GM12801 (cell line): ENCODE measurements around the gene NBAS.

Source experiments
- CTCF ChIP-seq: IDR thresholded peaks from one replicate; pipeline ENCODE4 v1.5.1; 2011; ENCODE audit warnings: control low read depth; ENCODE audit not compliant: insufficient read length; ENCODE audit errors: extremely low read depth

The NBAS gene

GRCh38 chr2:15429032-15429431 is 132.1 kb downstream of the NBAS start:
- no peak for TF ChIP-seq CTCF

- no peak for TF ChIP-seq CTCF
Observed at GRCh38 chr2:15427987-15428386, 133.1 kb downstream of the NBAS start.

GRCh38 chr2:15426606-15427005 is 134.5 kb downstream of the NBAS start:
- TF ChIP-seq CTCF: no peak

- no peak for TF ChIP-seq CTCF
Observed at GRCh38 chr2:15425712-15426111, 135.4 kb downstream of the NBAS start.

GRCh38 chr2:15421753-15422152 is 139.4 kb downstream of the NBAS start:
- no peak for TF ChIP-seq CTCF

- no peak for TF ChIP-seq CTCF
Observed at GRCh38 chr2:15415748-15416147, 145.4 kb downstream of the NBAS start.

- TF ChIP-seq CTCF: no peak
Observed at GRCh38 chr2:15412779-15413178, 148.4 kb downstream of the NBAS start.

GRCh38 chr2:15412309-15412708 is 148.8 kb downstream of the NBAS start:
- TF ChIP-seq CTCF: no peak
